ENCODE data around the gene UMOD.

The UMOD gene

DNA sequence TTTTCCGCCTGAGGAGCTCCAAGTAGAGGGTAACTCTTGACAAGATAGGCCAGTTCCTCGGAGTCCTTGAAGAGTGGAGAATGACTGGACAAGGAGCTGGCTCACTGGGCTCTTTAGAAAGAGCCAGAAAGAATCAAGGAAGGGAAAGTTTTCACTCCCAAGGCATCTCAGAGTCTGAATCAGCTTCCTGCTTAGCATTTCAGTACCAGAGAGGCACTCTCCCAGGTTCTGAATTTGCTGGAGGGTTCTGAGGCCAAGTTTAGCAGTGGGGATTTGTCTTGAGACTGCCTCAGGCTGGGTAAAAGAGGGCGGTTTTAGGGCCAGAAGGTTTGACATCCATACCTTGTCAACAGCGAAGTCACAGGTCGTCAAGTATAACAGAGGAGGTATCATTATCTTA, 50.7 kb downstream of the UMOD start:
- DNase-seq (ENCODE audit: low read depth in 2 of 2): no peak

- DNase-seq (ENCODE audit: low read depth in 2 of 2): peak in 1 of 2 donors; percentile 5
These were observed 52.0 kb downstream of the UMOD start for GRCh38 chr16:20300312-20301097.

DNA sequence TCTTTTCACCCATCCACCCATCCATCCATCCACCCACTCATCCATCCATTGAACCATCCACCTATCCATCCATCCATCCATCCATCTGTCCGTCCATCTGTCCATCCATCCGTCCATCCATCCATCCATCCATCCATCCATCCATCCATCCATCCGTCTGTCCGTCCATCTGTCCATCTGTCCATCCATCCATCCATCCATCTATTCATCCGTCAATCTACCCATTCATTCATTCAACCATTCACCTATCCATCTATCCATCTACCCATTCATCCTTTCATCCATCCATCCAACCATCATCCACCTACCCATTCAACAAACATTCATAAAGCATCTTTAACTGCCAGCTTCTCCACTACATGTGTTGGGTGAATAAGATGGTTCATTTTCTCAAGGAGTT, 54.1 kb downstream of the UMOD start:
- DNase-seq (ENCODE audit: low read depth in 2 of 2): no peak

DNA sequence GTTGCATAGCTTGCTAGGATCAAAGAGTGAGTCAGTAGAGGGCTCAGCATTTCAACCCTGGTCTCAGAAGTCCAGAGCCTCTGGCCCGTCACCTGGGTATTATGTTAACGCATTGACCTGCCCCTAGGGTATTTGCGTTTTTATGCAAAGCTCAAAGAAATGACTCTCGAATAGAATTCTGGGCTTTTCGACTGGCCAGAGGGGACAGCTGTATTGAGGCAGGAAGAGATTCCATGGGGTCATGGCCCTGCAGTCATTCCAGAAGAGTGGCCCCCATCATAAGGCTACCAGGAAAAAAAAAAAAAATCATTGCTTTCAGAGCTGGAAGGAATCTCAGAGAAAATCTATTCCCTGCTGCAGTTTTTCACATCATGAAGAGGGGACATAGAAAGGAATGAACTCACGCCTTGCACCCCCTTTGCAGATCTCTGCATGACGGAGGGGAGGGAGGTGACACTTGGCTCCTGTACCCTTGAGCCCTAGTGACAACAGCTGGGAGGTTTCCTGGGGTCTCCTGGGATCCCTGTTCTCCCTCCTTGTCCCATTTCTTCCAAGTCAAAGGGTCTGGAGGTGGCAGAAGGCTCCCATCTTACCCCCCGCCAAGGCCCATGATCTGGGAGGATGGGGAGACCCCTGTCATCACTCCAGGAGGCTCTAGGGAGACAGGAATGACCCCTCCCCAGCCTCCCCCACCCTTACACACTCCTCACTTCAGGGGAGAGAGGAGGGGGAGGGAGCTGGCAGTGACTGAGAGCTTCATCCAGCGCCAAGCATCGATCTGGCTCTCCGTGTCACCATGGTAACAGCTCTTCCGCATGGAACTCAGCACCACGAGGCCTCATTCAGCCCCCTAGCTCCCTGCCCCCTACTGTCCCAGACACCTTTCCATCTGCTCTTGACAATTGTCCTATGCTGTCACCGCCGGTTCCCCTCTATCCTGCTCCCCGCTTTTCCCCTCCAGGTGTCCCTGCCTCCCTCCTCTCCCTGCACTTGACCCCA, 61.0 kb downstream of the UMOD start:
- no peak for DNase-seq (ENCODE audit: low read depth in 2 of 2)

DNA sequence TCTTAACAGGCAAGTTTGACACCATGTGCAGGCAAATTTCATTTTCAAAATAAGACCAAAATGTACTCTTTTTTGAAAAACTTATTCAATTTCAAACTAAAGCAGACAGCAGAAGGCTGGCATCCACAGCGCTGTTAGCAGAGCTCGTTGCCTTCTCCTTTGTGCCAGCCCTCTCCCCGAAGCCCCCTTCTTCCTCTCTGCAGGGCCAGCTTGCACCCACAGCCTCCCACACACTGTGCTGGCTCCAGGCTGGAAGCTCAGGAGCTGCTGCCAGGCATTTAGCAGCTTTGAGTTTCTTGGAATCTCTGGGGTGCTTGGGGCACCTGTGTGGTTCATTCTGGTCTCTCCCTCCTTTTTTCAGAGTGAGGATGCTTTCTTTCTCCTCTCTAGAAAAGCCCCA, 62.9 kb downstream of the UMOD start:
- DNase-seq (ENCODE audit: low read depth in 2 of 2): no peak

DNA sequence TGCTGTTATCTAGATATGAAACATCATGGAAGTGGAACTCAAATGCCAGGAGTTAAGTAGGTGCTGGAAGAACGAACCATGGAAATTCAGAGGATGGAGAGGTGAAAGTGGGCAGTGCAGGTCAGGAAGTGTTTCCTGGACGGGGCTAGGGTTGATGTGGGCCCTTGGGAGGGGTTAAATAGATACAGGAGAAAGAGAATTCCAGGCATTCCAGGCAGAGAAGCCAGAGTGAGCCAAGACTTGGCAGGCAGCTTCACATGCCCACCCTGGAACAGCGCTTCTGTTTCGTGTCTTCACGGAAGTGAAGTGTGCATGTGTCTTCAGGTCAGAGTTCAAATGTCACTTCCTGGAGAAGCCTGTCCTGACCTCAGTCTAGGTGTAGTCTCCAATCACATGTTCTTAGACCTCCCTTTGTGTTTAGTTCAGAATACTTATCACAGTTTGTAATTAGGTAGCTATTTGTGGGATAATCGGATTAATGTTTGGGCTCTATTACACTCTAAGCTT, 66.5 kb downstream of the UMOD start:
- no peak for DNase-seq (ENCODE audit: low read depth in 2 of 2)

Data from stimulated activated CD8-positive, alpha-beta memory T cell treated with anti-CD3 and anti-CD28 coated beads, Interleukin-15, amount 100 ng/mL, for 48 hours (primary cell).